ENCODE measurements around the gene DPCD.
"Not testable (repeated sequence)": the region's sequence is repeated elsewhere in the genome, so short reads cannot be mapped to it uniquely, and the experiment has no call there.

The DPCD gene

GRCh38 chr10:101585841-101586240, 2.3 kb upstream of the DPCD start:
- Histone ChIP-seq H3K9me3 (no peaks in the 10 kb centered on the region), H3K27ac (no peak overlapping the region), H3K27me3 (no peaks in the 10 kb centered on the region), H3K36me3 (peaks cover 38% of the 10 kb centered on the region), H3K4me3 (ENCODE audit: low read depth in 1 of 2, low read length in 1 of 2) (no peak overlapping the region), H3K4me1 (ENCODE audit: control insufficient read depth in 1 of 2, insufficient read depth in 1 of 2, low read depth in 1 of 2, low read length in 1 of 2) (peaks cover 14 to 15% of the 10 kb centered on the region in 2 experiments)
- TF ChIP-seq, protein P1, sequence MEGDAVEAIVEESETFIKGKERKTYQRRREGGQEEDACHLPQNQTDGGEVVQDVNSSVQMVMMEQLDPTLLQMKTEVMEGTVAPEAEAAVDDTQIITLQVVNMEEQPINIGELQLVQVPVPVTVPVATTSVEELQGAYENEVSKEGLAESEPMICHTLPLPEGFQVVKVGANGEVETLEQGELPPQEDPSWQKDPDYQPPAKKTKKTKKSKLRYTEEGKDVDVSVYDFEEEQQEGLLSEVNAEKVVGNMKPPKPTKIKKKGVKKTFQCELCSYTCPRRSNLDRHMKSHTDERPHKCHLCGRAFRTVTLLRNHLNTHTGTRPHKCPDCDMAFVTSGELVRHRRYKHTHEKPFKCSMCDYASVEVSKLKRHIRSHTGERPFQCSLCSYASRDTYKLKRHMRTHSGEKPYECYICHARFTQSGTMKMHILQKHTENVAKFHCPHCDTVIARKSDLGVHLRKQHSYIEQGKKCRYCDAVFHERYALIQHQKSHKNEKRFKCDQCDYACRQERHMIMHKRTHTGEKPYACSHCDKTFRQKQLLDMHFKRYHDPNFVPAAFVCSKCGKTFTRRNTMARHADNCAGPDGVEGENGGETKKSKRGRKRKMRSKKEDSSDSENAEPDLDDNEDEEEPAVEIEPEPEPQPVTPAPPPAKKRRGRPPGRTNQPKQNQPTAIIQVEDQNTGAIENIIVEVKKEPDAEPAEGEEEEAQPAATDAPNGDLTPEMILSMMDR (IDR thresholded peaks at IDR 0.05): no peak

GRCh38 chr10:101588879-101589278, 758 bp downstream of the DPCD start:
- H3K9me3 ChIP-seq: no peaks in the 10 kb centered on the region
- no peaks in the 10 kb centered on the region for H3K27me3 ChIP-seq
- H3K4me1 ChIP-seq (ENCODE audit: control insufficient read depth in 1 of 2, insufficient read depth in 1 of 2, low read depth in 1 of 2, low read length in 1 of 2): peaks cover 19 to 21% of the 10 kb centered on the region in 2 experiments
- peaks cover 10% of the 10 kb centered on the region for H3K36me3 ChIP-seq
- H3K27ac ChIP-seq: no peak overlapping the region
- H3K4me3 ChIP-seq (ENCODE audit: low read depth in 1 of 2, low read length in 1 of 2): peak overlapping the region; percentile 84 to 95
- TF ChIP-seq, protein P1 (IDR thresholded peaks at IDR 0.05): no peak

- not testable (repeated sequence) for H3K27ac ChIP-seq; H3K36me3 ChIP-seq; H3K9me3 ChIP-seq; H3K27me3 ChIP-seq; H3K4me3 ChIP-seq (ENCODE audit: low read depth in 1 of 2, low read length in 1 of 2)
- peaks cover 12 to 13% of the 10 kb centered on the region in 2 experiments for H3K4me1 ChIP-seq (ENCODE audit: control insufficient read depth in 1 of 2, insufficient read depth in 1 of 2, low read depth in 1 of 2, low read length in 1 of 2)
Observed at GRCh38 chr10:101593331-101593730, 5.2 kb downstream of the DPCD start.

DNA sequence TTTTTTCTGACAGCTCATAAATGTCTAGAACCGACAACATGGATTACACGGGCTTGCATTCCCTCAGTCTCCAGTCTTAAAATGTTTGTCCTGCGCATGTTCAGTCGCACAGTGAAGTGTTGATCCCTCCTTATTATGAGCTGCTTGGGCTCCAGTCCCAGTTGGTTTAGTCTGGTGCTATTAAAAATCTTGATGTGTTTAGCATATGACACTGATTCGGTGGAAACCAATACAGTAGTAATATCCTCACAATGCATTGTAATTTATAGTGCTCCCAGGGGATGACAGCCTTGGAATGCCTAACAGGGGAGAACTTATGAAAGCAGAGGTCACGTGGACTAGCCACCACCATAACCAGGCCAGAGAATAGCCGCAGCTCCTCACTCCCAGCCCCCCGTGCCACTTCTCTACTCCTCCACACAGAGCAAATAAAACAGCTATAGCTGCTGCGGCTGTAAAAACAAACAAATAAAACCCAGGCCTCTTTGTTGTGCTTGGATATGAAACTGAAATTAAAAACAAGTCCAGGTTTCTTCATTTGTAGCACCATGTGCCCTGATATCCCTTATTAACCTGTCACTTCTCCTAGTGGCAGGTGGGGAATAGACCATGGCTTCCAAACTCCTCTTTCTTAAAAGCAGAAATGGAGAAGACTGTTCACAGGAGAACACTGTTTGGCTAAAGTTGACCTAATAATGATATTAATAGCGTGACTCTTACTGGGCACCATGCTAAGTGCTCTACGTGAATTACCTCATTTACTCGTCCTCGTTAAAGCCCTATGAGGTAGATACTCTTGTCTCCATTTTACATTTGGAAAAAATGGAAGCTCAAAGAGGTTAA, 7.7 kb downstream of the DPCD start:
- Histone ChIP-seq H3K27me3 (no peaks in the 10 kb centered on the region), H3K4me3 (ENCODE audit: low read depth in 1 of 2, low read length in 1 of 2) (no peak overlapping the region), H3K9me3 (no peaks in the 10 kb centered on the region), H3K27ac (no peak overlapping the region), H3K4me1 (ENCODE audit: control insufficient read depth in 1 of 2, insufficient read depth in 1 of 2, low read depth in 1 of 2, low read length in 1 of 2) (peaks cover 5 to 6% of the 10 kb centered on the region in 2 experiments), H3K36me3 (no peaks in the 10 kb centered on the region)
- TF ChIP-seq, protein P1 (IDR thresholded peaks at IDR 0.05): no peak

DNA sequence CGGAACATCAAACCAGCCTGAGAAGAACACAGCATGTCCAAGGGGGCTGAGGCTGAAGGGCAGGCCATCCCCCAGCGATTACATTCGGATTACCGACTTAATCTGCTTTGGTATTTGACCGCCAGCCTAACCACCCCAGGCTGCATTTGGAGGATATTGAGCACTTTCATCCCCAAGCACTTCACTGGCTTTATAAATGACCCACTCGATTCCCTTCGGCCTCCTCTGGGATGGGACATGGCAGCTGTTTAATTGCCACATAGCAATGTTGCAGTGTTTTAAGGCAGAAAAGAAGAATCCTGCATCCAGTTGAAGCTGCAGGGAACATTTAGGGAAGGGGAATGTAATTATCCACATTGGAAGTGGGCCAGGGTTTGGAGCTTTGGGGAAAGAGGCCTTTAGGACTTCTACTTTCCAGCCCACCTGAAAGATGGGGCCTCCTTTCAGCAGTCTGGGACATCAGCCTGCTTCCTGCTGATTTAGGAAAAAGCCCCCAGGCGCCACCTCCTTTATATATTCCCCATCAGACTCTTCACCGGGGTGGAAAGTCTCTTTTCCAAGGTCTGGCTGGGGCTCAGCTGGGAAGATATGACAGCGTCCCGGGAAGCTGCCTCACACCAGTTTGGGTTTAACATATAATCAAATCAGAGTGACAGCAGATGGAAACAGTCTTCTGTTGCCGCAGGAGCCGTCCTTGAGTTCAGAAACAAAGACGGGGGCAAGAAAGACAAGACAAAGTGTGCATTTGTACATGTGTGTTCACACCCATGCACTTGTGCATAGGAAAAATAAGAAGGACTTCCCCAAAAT, 9.2 kb downstream of the DPCD start:
- Histone ChIP-seq H3K9me3 (no peaks in the 10 kb centered on the region), H3K4me3 (ENCODE audit: low read depth in 1 of 2, low read length in 1 of 2) (no peak overlapping the region), H3K4me1 (ENCODE audit: control insufficient read depth in 1 of 2, insufficient read depth in 1 of 2, low read depth in 1 of 2, low read length in 1 of 2) (peaks cover 5 to 6% of the 10 kb centered on the region in 2 experiments), H3K27me3 (no peaks in the 10 kb centered on the region), H3K27ac (no peak overlapping the region), H3K36me3 (no peaks in the 10 kb centered on the region)
- TF ChIP-seq, protein P1 (IDR thresholded peaks at IDR 0.05): no peak

- no peaks in the 10 kb centered on the region for H3K4me1 ChIP-seq (ENCODE audit: control insufficient read depth in 1 of 2, insufficient read depth in 1 of 2, low read depth in 1 of 2, low read length in 1 of 2)
- no peak overlapping the region for H3K4me3 ChIP-seq (ENCODE audit: low read depth in 1 of 2, low read length in 1 of 2)
- H3K27ac ChIP-seq: no peak overlapping the region
- H3K9me3 ChIP-seq: no peaks in the 10 kb centered on the region
- no peaks in the 10 kb centered on the region for H3K27me3 ChIP-seq
- H3K36me3 ChIP-seq: peaks cover 20% of the 10 kb centered on the region
- TF ChIP-seq, protein P1 (IDR thresholded peaks at IDR 0.05): no peak
Observed at GRCh38 chr10:101601541-101601940, 13.4 kb downstream of the DPCD start.

Data from neutrophil (primary cell).